ENCODE measurements around the gene NTM.

NTM gene

DNA sequence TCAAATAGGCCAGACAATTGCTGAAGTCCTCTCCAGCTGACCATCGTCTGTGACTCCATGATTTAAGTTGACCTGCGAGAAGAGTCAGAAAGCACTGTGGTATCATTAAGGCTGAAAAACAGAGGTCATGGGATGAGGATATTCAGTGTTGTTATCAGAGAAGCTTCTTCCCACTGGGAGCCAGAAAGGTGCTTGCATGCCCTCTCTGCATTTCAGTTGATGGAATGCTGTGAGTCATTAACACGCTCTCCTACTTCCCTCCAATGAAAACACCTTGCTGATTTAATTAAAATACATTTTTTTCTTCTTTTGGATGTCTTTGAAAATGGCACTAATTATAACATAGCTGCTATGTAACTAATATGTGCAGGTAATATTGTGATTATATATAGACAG, 667.0 kb downstream of the NTM start:
- TF ChIP-seq ZNF571 (tag by site-specific recombination; IDR thresholded peaks at IDR 0.05): no peak
- no peak for TF ChIP-seq ZNF239 (tag by site-specific recombination; IDR thresholded peaks at IDR 0.05)
- TF ChIP-seq SP7 (tag by site-specific recombination; IDR thresholded peaks at IDR 0.05): no peak
- no peak for TF ChIP-seq ZNF549 (tag by site-specific recombination; IDR thresholded peaks at IDR 0.05)
- no peak for TF ChIP-seq KLF10 (tag by site-specific recombination; IDR thresholded peaks at IDR 0.05)
- TF ChIP-seq ZNF335 (tag by site-specific recombination; conservative IDR thresholded peaks at IDR 0.05): no peak
- TF ChIP-seq MEIS1 (CRISPR knock-in tag; IDR thresholded peaks at IDR 0.05; ENCODE audit: borderline replicate concordance): no peak
- TF ChIP-seq, protein P1, sequence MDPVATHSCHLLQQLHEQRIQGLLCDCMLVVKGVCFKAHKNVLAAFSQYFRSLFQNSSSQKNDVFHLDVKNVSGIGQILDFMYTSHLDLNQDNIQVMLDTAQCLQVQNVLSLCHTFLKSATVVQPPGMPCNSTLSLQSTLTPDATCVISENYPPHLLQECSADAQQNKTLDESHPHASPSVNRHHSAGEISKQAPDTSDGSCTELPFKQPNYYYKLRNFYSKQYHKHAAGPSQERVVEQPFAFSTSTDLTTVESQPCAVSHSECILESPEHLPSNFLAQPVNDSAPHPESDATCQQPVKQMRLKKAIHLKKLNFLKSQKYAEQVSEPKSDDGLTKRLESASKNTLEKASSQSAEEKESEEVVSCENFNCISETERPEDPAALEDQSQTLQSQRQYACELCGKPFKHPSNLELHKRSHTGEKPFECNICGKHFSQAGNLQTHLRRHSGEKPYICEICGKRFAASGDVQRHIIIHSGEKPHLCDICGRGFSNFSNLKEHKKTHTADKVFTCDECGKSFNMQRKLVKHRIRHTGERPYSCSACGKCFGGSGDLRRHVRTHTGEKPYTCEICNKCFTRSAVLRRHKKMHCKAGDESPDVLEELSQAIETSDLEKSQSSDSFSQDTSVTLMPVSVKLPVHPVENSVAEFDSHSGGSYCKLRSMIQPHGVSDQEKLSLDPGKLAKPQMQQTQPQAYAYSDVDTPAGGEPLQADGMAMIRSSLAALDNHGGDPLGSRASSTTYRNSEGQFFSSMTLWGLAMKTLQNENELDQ (tag by site-specific recombination; IDR thresholded peaks at IDR 0.05; ENCODE audit: low read depth): no peak
- TF ChIP-seq, protein P2, sequence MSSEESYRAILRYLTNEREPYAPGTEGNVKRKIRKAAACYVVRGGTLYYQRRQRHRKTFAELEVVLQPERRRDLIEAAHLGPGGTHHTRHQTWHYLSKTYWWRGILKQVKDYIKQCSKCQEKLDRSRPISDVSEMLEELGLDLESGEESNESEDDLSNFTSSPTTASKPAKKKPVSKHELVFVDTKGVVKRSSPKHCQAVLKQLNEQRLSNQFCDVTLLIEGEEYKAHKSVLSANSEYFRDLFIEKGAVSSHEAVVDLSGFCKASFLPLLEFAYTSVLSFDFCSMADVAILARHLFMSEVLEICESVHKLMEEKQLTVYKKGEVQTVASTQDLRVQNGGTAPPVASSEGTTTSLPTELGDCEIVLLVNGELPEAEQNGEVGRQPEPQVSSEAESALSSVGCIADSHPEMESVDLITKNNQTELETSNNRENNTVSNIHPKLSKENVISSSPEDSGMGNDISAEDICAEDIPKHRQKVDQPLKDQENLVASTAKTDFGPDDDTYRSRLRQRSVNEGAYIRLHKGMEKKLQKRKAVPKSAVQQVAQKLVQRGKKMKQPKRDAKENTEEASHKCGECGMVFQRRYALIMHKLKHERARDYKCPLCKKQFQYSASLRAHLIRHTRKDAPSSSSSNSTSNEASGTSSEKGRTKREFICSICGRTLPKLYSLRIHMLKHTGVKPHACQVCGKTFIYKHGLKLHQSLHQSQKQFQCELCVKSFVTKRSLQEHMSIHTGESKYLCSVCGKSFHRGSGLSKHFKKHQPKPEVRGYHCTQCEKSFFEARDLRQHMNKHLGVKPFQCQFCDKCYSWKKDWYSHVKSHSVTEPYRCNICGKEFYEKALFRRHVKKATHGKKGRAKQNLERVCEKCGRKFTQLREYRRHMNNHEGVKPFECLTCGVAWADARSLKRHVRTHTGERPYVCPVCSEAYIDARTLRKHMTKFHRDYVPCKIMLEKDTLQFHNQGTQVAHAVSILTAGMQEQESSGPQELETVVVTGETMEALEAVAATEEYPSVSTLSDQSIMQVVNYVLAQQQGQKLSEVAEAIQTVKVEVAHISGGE (tag by site-specific recombination; conservative IDR thresholded peaks at IDR 0.05; ENCODE audit: low read depth): no peak
- TF ChIP-seq, protein P3, sequence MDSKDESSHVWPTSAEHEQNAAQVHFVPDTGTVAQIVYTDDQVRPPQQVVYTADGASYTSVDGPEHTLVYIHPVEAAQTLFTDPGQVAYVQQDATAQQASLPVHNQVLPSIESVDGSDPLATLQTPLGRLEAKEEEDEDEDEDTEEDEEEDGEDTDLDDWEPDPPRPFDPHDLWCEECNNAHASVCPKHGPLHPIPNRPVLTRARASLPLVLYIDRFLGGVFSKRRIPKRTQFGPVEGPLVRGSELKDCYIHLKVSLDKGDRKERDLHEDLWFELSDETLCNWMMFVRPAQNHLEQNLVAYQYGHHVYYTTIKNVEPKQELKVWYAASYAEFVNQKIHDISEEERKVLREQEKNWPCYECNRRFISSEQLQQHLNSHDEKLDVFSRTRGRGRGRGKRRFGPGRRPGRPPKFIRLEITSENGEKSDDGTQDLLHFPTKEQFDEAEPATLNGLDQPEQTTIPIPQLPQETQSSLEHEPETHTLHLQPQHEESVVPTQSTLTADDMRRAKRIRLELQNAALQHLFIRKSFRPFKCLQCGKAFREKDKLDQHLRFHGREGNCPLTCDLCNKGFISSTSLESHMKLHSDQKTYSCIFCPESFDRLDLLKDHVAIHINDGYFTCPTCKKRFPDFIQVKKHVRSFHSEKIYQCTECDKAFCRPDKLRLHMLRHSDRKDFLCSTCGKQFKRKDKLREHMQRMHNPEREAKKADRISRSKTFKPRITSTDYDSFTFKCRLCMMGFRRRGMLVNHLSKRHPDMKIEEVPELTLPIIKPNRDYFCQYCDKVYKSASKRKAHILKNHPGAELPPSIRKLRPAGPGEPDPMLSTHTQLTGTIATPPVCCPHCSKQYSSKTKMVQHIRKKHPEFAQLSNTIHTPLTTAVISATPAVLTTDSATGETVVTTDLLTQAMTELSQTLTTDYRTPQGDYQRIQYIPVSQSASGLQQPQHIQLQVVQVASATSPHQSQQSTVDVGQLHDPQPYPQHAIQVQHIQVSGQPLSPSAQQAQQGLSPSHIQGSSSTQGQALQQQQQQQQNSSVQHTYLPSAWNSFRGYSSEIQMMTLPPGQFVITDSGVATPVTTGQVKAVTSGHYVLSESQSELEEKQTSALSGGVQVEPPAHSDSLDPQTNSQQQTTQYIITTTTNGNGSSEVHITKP (tag by site-specific recombination; IDR thresholded peaks at IDR 0.05): no peak
- no peak for TF ChIP-seq ZNF514 (tag by site-specific recombination; IDR thresholded peaks at IDR 0.05)
- no peak for TF ChIP-seq ZNF555 (tag by site-specific recombination; conservative IDR thresholded peaks at IDR 0.05)
- no peak for TF ChIP-seq ZNF529 (tag by site-specific recombination; IDR thresholded peaks at IDR 0.05; ENCODE audit: insufficient replicate concordance)
- no peak for TF ChIP-seq ZNF830 (tag by site-specific recombination; IDR thresholded peaks at IDR 0.05; ENCODE audit: low read depth)
- TF ChIP-seq ZNF248 (tag by site-specific recombination; IDR thresholded peaks at IDR 0.05): no peak
- no peak for TF ChIP-seq EGR2 (tag by site-specific recombination; IDR thresholded peaks at IDR 0.05; ENCODE audit: low read depth)
- H3K4me1 ChIP-seq (ENCODE audit: control insufficient read depth, insufficient read depth, low read length): no peaks in the 10 kb centered on the region
- POLR2A ChIA-PET: no interaction called here
- no peaks in the 10 kb centered on the region for H3K9me3 ChIP-seq (ENCODE audit: control insufficient read depth, insufficient read depth, low read depth, low read length)
- H3K27ac ChIP-seq (ENCODE audit: extremely low read depth, low read depth, low read length): no peak overlapping the region
- CTCF ChIA-PET: no interaction called here
- no peak overlapping the region for H3K4me3 ChIP-seq (ENCODE audit: low read depth, low read length)
- no peaks in the 10 kb centered on the region for H3K36me3 ChIP-seq (ENCODE audit: control insufficient read depth in 2 of 2, insufficient read depth in 1 of 2, low read length in 2 of 2)

DNA sequence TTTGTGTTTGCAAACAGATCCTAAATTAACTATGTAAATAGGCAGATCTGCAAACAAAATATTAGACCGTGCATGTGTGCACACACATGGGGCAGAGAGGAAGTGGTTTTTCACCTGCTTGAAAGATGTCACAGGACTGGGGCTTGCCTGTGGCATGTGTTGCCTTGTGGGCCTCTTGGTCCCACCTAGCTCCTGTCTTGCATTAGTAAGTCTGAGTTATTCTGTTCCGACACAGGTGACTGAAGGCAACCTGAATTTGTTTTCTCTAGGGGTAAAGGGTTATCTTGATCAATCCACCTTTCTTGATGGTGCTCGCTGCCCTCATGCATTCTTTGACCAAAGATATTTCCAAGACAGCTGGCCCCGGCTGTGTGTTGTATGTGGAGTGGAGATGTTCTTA, 667.5 kb downstream of the NTM start:
- H3K4me1 ChIP-seq (ENCODE audit: control insufficient read depth, insufficient read depth, low read length): no peaks in the 10 kb centered on the region
- no peaks in the 10 kb centered on the region for H3K36me3 ChIP-seq (ENCODE audit: control insufficient read depth in 2 of 2, insufficient read depth in 1 of 2, low read length in 2 of 2)
- CTCF ChIA-PET: no interaction called here
- no peaks in the 10 kb centered on the region for H3K9me3 ChIP-seq (ENCODE audit: control insufficient read depth, insufficient read depth, low read depth, low read length)
- no peak overlapping the region for H3K27ac ChIP-seq (ENCODE audit: extremely low read depth, low read depth, low read length)
- H3K4me3 ChIP-seq (ENCODE audit: low read depth, low read length): no peak overlapping the region
- POLR2A ChIA-PET: no interaction called here
- TF ChIP-seq KLF8 (tag by site-specific recombination; IDR thresholded peaks at IDR 0.05): no peak
- TF ChIP-seq ZFP3 (tag by site-specific recombination; IDR thresholded peaks at IDR 0.05; ENCODE audit: low read depth): no peak
- TF ChIP-seq SP2 (tag by site-specific recombination; IDR thresholded peaks at IDR 0.05): no peak
- no peak for TF ChIP-seq ZNF626 (tag by site-specific recombination; IDR thresholded peaks at IDR 0.05)
- TF ChIP-seq ZNF16 (tag by site-specific recombination; IDR thresholded peaks at IDR 0.05; ENCODE audit: low read depth): no peak
- TF ChIP-seq ZFP69B (tag by site-specific recombination; IDR thresholded peaks at IDR 0.05): no peak
- TF ChIP-seq, protein P4, sequence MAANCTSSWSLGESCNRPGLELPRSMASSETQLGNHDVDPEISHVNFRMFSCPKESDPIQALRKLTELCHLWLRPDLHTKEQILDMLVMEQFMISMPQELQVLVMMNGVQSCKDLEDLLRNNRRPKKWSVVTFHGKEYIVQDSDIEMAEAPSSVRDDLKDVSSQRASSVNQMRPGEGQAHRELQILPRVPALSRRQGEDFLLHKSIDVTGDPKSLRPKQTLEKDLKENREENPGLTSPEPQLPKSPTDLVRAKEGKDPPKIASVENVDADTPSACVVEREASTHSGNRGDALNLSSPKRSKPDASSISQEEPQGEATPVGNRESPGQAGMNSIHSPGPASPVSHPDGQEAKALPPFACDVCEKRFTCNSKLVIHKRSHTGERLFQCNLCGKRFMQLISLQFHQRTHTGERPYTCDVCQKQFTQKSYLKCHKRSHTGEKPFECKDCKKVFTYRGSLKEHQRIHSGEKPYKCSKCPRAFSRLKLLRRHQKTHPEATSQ (tag by site-specific recombination; IDR thresholded peaks at IDR 0.05): no peak
- TF ChIP-seq ZNF600 (tag by site-specific recombination; IDR thresholded peaks at IDR 0.05): no peak
- no peak for TF ChIP-seq ZNF132 (tag by site-specific recombination; IDR thresholded peaks at IDR 0.05; ENCODE audit: borderline replicate concordance)
- TF ChIP-seq ZNF664 (tag by site-specific recombination; IDR thresholded peaks at IDR 0.05): no peak
- TF ChIP-seq SP3 (tag by site-specific recombination; IDR thresholded peaks at IDR 0.05): no peak

Measured in HEK293 (cell line).